HCT116 (cell line): Measurements from ENCODE around the gene RANBP9. TPM values are rescaled to one million over a fixed set of nuclear protein-coding genes. Genes with fewer than 3 reads are reported as not detected.
A peak's percentile ranks its signal among the peaks of the same experiment; 100 is the strongest.

Experiments
- ATAC-seq: fragments of 200-7000 bp; cut with Tn5 transposase; 2 replicates; pipeline ENCODE4 v1.9.1; 2020; ENCODE audit warnings: mild to moderate bottlenecking, moderate library complexity
- BruUV-seq: library from RNA; stranded (reverse); fragments of 400-500 nt; replicated peaks from 2 replicates; lab custom pipeline; 2021; lab: Mats Ljungman, UMichigan
- CTCF ChIA-PET: fragments of 300-600 bp; sonication (Branson Sonifier 250); formaldehyde crosslinking; loops from one replicate; lab custom pipeline; 2021; ENCODE audit warnings: antibody characterized with exemption; lab: Charles Lee
- POLR2A ChIA-PET: fragments of 300-600, 350-600 bp; sonication (Branson Sonifier 250); formaldehyde crosslinking; loops from one replicate; lab custom pipeline; 2021; ENCODE audit warnings: antibody characterized with exemption; lab: Charles Lee
- RAD21 ChIA-PET, 2 experiments: fragments of 300-600 bp; sonication (Branson Sonifier 250); formaldehyde crosslinking; loops; one replicate each; lab custom pipeline; 2023; ENCODE audit warnings: low total read pairs in 2 of 2; ENCODE audit not compliant: uncharacterized antibody in 2 of 2, unreplicated experiment in 2 of 2, low non-redundant PET in 1 of 2; lab: Charles Lee
- DNase-seq: peaks from one replicate; pipeline ENCODE4 v3.0.0-alpha.2; 2010; ENCODE audit warnings: low read depth, low spot score
- H2AFZ ChIP-seq: fragments of 200-600 bp; shearing (Covaris generic), sonication (generic); 2 replicates; pipeline ENCODE4 v1.6.1; 2017; ENCODE audit warnings: low read depth, mixed run types, mixed read lengths, antibody characterized with exemption, low read length; ENCODE audit not compliant: poor library complexity, severe bottlenecking
- H3K27ac ChIP-seq: 2 replicates; pipeline ENCODE4 v1.5.1; 2012; ENCODE audit warnings: low read depth, low read length
- H3K27me3 ChIP-seq: fragments of 200-600 bp; sonication (generic); 2 replicates; pipeline ENCODE4 v1.6.1; 2016; ENCODE audit warnings: mixed run types, low read length, mixed read lengths; ENCODE audit not compliant: insufficient read depth
- H3K36me3 ChIP-seq, 2 experiments: fragments of 200-500 bp in 1 of 2; fragments of 200-600 bp in 1 of 2; sonication (Bioruptor generic) in 1 of 2; sonication (generic) in 1 of 2; 2 replicates each; pipeline versions ENCODE4 v1.5.1 to v1.6.1; 2014 to 2016; ENCODE audit warnings: low read length in 2 of 2, inconsistent platforms in 1 of 2, mixed read lengths in 1 of 2, mixed run types in 1 of 2; ENCODE audit not compliant: insufficient read depth in 2 of 2, control insufficient read depth in 1 of 2
- H3K4me1 ChIP-seq, 2 experiments: fragments of 200-600 bp in 1 of 2; sonication (generic) in 1 of 2; 2 replicates each; pipeline versions ENCODE4 v1.5.1 to v1.6.1; 2012 to 2017; ENCODE audit warnings: low read length in 2 of 2, inconsistent platforms in 1 of 2, mild to moderate bottlenecking in 1 of 2, mixed read lengths in 1 of 2, mixed run types in 1 of 2, moderate library complexity in 1 of 2; ENCODE audit not compliant: insufficient read depth in 2 of 2, control insufficient read depth in 1 of 2
- H3K4me2 ChIP-seq: fragments of 200-600 bp; sonication (generic); 2 replicates; pipeline ENCODE4 v1.6.1; 2017; ENCODE audit warnings: mixed run types, low read length, mixed read lengths
- H3K4me3 ChIP-seq, 2 experiments: fragments of 200-600 bp in 1 of 2; sonication (generic) in 1 of 2; replicated peaks in 1 of 2; 2 replicates each; pipeline ENCODE4 v1.5.1; 2011 to 2016; ENCODE audit warnings: low read length in 2 of 2, control low read depth in 1 of 2, low read depth in 1 of 2, mild to moderate bottlenecking in 1 of 2, mixed read lengths in 1 of 2, mixed run types in 1 of 2
- H3K79me2 ChIP-seq: fragments of 200-600 bp; sonication (generic); 2 replicates; pipeline ENCODE4 v1.6.1; 2017; ENCODE audit warnings: mild to moderate bottlenecking, mixed run types, low read length, moderate library complexity, mixed read lengths; ENCODE audit not compliant: insufficient read depth
- H3K9ac ChIP-seq: fragments of 200-600 bp; sonication (generic); 2 replicates; pipeline ENCODE4 v1.6.1; 2016; ENCODE audit warnings: low read length, mixed read lengths
- H3K9me2 ChIP-seq: fragments of 200-600 bp; sonication (generic), shearing (Covaris generic); 2 replicates; pipeline ENCODE4 v1.6.1; 2017; ENCODE audit warnings: mixed run types, mild to moderate bottlenecking, moderate library complexity; ENCODE audit not compliant: insufficient read depth
- H3K9me3 ChIP-seq, 2 experiments: fragments of 200-500 bp in 1 of 2; fragments of 200-600 bp in 1 of 2; sonication (Bioruptor generic) in 1 of 2; sonication (generic) in 1 of 2; 2 replicates each; pipeline ENCODE4 v1.6.1; 2014 to 2017; ENCODE audit warnings: low read length in 2 of 2, mixed read lengths in 2 of 2, inconsistent platforms in 1 of 2, low read depth in 1 of 2, mild to moderate bottlenecking in 1 of 2, mixed run types in 1 of 2, moderate library complexity in 1 of 2; ENCODE audit not compliant: control insufficient read depth in 1 of 2, insufficient read depth in 1 of 2
- H4K20me1 ChIP-seq: fragments of 200-600 bp; sonication (generic), shearing (Covaris generic); 2 replicates; pipeline ENCODE4 v1.6.1; 2017; ENCODE audit warnings: mixed run types, mild to moderate bottlenecking, moderate library complexity; ENCODE audit not compliant: insufficient read depth
- CEBPB ChIP-seq: IDR thresholded peaks from 2 replicates; pipeline ENCODE4 v1.6.1; 2012; ENCODE audit warnings: low read depth
- ELF1 ChIP-seq: IDR thresholded peaks from 2 replicates; pipeline ENCODE4 v1.6.1; 2012; ENCODE audit warnings: low read depth, borderline replicate concordance
- intact Hi-C: fragments of 100-400 bp; cut with micrococcal nuclease; formaldehyde crosslinking; loops from 2 replicates; pipeline ENCODE4 v1.10.0; 2022
- total RNA-seq: library from RNA; stranded (reverse); gene quantifications from one replicate; pipeline ENCODE4 v1.2.1, GENCODE V29; 2021; ENCODE audit not compliant: unreplicated experiment
- TF ChIP-seq, protein P1 (sequence below), 3 experiments: fragments of 200-600 bp in 1 of 3; sonication (generic) in 1 of 3; IDR thresholded peaks in 2 of 3; conservative IDR thresholded peaks in 1 of 3; 2 replicates each; pipeline ENCODE4 v1.5.1; 2012 to 2017; ENCODE audit warnings: low read depth in 2 of 3, low read length in 2 of 3, antibody characterized with exemption in 1 of 3, borderline replicate concordance in 1 of 3, control low read depth in 1 of 3, mild to moderate bottlenecking in 1 of 3, mixed read lengths in 1 of 3, mixed run types in 1 of 3, moderate library complexity in 1 of 3; ENCODE audit not compliant: insufficient read depth in 1 of 3

Gene RANBP9
- total RNA-seq, 1 experiment from 2014 or later: 48.0 TPM

DNA sequence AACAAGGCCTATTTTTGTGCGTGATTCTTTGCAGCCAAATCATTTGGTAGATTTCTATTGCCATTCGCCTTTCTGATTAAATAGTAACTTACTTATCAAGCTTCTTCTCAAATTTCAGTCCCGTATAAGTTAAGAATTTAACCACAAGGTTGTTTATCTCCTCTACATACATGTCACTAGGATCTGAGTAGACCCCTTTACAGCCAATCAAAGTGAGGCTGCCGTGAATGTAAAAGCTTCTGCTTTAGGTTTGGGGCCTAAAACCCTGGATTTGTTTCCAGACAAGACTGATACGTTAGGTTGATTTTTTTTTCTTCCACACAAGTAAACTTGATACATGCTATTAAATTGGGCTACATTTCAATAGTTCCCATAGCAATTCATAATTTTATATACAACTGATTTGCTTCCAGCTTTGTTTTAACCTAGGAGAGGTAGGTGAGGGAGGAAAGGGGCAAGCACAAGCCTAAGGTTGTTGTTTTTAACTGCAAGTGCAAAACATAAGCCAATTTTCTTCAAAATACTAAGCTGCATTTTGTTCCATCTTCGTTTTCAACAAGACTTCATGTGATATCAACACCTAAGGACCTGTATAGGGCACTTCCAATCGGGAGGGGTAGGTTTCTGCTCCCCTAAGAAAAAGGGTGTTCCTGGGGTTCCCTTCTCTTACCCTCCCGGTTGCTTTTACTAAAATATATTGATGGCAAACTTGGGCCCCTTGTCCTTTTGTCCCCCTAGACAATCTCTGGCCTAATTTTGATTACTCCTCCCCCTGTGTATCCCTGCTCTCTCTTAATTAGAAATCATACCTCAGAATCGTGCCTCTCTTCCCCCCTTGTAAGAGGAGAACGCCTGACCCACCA lies 1.7 kb downstream of the RANBP9 start (continued):
- TF ChIP-seq, protein P1, sequence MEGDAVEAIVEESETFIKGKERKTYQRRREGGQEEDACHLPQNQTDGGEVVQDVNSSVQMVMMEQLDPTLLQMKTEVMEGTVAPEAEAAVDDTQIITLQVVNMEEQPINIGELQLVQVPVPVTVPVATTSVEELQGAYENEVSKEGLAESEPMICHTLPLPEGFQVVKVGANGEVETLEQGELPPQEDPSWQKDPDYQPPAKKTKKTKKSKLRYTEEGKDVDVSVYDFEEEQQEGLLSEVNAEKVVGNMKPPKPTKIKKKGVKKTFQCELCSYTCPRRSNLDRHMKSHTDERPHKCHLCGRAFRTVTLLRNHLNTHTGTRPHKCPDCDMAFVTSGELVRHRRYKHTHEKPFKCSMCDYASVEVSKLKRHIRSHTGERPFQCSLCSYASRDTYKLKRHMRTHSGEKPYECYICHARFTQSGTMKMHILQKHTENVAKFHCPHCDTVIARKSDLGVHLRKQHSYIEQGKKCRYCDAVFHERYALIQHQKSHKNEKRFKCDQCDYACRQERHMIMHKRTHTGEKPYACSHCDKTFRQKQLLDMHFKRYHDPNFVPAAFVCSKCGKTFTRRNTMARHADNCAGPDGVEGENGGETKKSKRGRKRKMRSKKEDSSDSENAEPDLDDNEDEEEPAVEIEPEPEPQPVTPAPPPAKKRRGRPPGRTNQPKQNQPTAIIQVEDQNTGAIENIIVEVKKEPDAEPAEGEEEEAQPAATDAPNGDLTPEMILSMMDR (IDR thresholded peaks at IDR 0.05 in 2 of 3, conservative IDR thresholded peaks at IDR 0.05 in 1 of 3; ENCODE audit: borderline replicate concordance in 1 of 3, insufficient read depth in 1 of 3, low read depth in 2 of 3, low read length in 2 of 3): no peak

DNA sequence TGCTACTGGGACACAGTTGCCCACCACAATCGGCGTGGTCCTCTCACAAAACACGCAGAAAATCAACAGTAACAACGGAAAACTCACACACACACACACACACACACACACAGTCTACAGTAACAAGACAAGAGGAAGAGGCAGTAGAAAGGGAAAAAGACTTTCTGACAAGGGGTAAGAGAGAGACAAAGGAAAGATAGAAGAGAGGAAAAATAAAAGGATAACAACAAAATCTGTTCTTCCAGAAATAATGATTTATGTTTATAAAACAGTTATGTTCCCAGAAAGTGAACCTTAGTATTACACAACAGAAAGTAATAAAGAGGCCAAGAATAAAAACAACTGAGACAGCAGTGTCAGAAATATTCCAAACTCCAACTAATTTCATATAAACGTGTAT lies 2.9 kb downstream of the RANBP9 start:
- TF ChIP-seq CEBPB: no peak
- TF ChIP-seq ELF1: no peak
- TF ChIP-seq, all 23 proteins: peak for 0
- ChIA-PET POLR2A (no interaction called here), RAD21 (no interaction called here), CTCF (no interaction called here)
- H3K4me2 ChIP-seq: peak overlapping the region; percentile 84; the same call in 1 of the 2 replicates
- intact Hi-C loops: no loop called here
- H3K36me3 ChIP-seq: no peaks in the 10 kb centered on the region
- no peaks in the 10 kb centered on the region for H3K9me2 ChIP-seq
- no TSS peak for BruUV-seq
- no peak overlapping the region for H2AFZ ChIP-seq
- no peak overlapping the region for H3K9ac ChIP-seq
- H3K9me3 ChIP-seq: no peaks in the 10 kb centered on the region
- DNase-seq: no peak
- H3K79me2 ChIP-seq: peaks cover 72% of the 10 kb centered on the region
- no peak overlapping the region for H3K4me3 ChIP-seq
- no peaks in the 10 kb centered on the region for H3K27me3 ChIP-seq
- H4K20me1 ChIP-seq: peaks cover 11% of the 10 kb centered on the region; the same call in 1 of the 2 replicates
- no peak for ATAC-seq
- H3K27ac ChIP-seq: no peak overlapping the region
- H3K4me1 ChIP-seq: peaks cover 14 to 25% of the 10 kb centered on the region in 2 experiments; a peak in 3 of 4 replicates
